GM12878 (cell line): Measurements from ENCODE around the gene SCN8A. TPM values are rescaled to one million over a fixed set of nuclear protein-coding genes. Genes with fewer than 3 reads are reported as not detected.

Source experiments
- ATAC-seq: fragments of 200-7000 bp; cut with Tn5 transposase; 3 replicates; pipeline ENCODE4 v1.9.1; 2020; ENCODE audit warnings: mild to moderate bottlenecking, moderate library complexity
- BruUV-seq: library from RNA; stranded (reverse); fragments of 400-500 nt; replicated peaks from 2 replicates; lab custom pipeline; 2021; lab: Mats Ljungman, UMichigan
- CTCF ChIA-PET: fragments of 300-600 bp; sonication (Branson Sonifier 250); formaldehyde crosslinking; extraction: SDS; loops from one replicate; lab custom pipeline; 2021; ENCODE audit warnings: inconsistent platforms; lab: Yijun Ruan, JAX
- POLR2A ChIA-PET: fragments of 350-600 bp; formaldehyde crosslinking; extraction: SDS; loops from one replicate; lab custom pipeline; 2021; ENCODE audit warnings: inconsistent platforms; lab: Charles Lee
- RAD21 ChIA-PET: fragments of 300-600 bp; sonication (Branson Sonifier 250); formaldehyde crosslinking; loops from one replicate; lab custom pipeline; 2023; ENCODE audit warnings: antibody characterized with exemption; ENCODE audit not compliant: unreplicated experiment; lab: Charles Lee
- SMC1A ChIA-PET: fragments of 300-600 bp; sonication (Branson Sonifier 250); formaldehyde crosslinking; loops from one replicate; lab custom pipeline; 2023; ENCODE audit not compliant: unreplicated experiment, uncharacterized antibody; lab: Charles Lee
- DNase-seq: peaks from one replicate; pipeline ENCODE4 v3.0.0-alpha.2; 2011; ENCODE audit warnings: low read depth, low spot score
- FAIRE-seq: peaks from 3 replicates; lab custom pipeline; 2011; peaks lifted over from hg19 to GRCh38; lab: Jason Lieb, UNC
- H2AFZ ChIP-seq: 2 replicates; pipeline ENCODE4 v1.6.0; 2011; ENCODE audit warnings: low read depth, low read length, control low read depth; ENCODE audit not compliant: control insufficient read depth
- H3K27ac ChIP-seq: 2 replicates; pipeline ENCODE4 v1.5.1; 2011; ENCODE audit warnings: control low read depth; ENCODE audit not compliant: control insufficient read depth, insufficient read depth
- H3K27me3 ChIP-seq, 2 experiments: replicated peaks in 1 of 2; 2 replicates each; pipeline versions ENCODE4 v1.6.0 to v1.6.1; 2011; ENCODE audit warnings: low read length in 1 of 2; ENCODE audit not compliant: control insufficient read depth in 2 of 2, insufficient read depth in 2 of 2
- H3K36me3 ChIP-seq, 2 experiments: 2 replicates each; pipeline ENCODE4 v1.5.1; 2011; ENCODE audit warnings: low read length in 1 of 2; ENCODE audit not compliant: control insufficient read depth in 2 of 2, insufficient read depth in 2 of 2
- H3K4me1 ChIP-seq: 2 replicates; pipeline ENCODE4 v1.6.1; 2011; ENCODE audit warnings: mild to moderate bottlenecking, low read length, moderate library complexity, mixed read lengths; ENCODE audit not compliant: control insufficient read depth, insufficient read depth
- H3K4me2 ChIP-seq: 2 replicates; pipeline ENCODE4 v1.6.0; 2011; ENCODE audit warnings: control low read depth; ENCODE audit not compliant: control insufficient read depth, insufficient read depth
- H3K4me3 ChIP-seq: fragments of 200-600 bp; sonication (generic); 2 replicates; pipeline ENCODE4 v1.5.1; 2016
- H3K79me2 ChIP-seq: 2 replicates; pipeline ENCODE4 v1.6.0; 2011; ENCODE audit warnings: low read length; ENCODE audit not compliant: control insufficient read depth, insufficient read depth
- H3K9ac ChIP-seq: 2 replicates; pipeline ENCODE4 v1.8.0; 2011; ENCODE audit warnings: low read length, control low read depth, mixed read lengths; ENCODE audit not compliant: control insufficient read depth, insufficient read depth
- H3K9me3 ChIP-seq: replicated peaks from 3 replicates; pipeline ENCODE4 v1.5.1; 2011; ENCODE audit warnings: mild to moderate bottlenecking, low read length; ENCODE audit not compliant: control insufficient read depth, insufficient read depth
- H4K20me1 ChIP-seq: 2 replicates; pipeline ENCODE4 v1.6.0; 2011; ENCODE audit not compliant: control insufficient read depth, insufficient read depth
- ASH2L ChIP-seq: fragments of 300-600, 200-600 bp; sonication (generic); IDR thresholded peaks from 2 replicates; pipeline ENCODE4 v1.6.1; 2017; ENCODE audit warnings: low read depth, mild to moderate bottlenecking, borderline replicate concordance
- CREM ChIP-seq: IDR thresholded peaks from 2 replicates; pipeline ENCODE4 v1.6.1; 2014; ENCODE audit warnings: antibody characterized with exemption, low read depth
- ETV6 ChIP-seq, 2 experiments: fragments of 450-650 bp in 1 of 2; IDR thresholded peaks in 1 of 2; conservative IDR thresholded peaks in 1 of 2; 2 replicates each; pipeline ENCODE4 v1.6.1; 2014; ENCODE audit warnings: antibody characterized with exemption in 1 of 2, borderline replicate concordance in 1 of 2, low read depth in 1 of 2, mild to moderate bottlenecking in 1 of 2, moderate library complexity in 1 of 2
- GATAD2B ChIP-seq: fragments of 450-650 bp; conservative IDR thresholded peaks from 2 replicates; pipeline ENCODE4 v1.6.1; 2017; ENCODE audit warnings: low read depth, mild to moderate bottlenecking, moderate library complexity
- KDM1A ChIP-seq: fragments of 200-600 bp; sonication (generic); IDR thresholded peaks from 2 replicates; pipeline ENCODE4 v1.6.1; 2016; ENCODE audit warnings: borderline replicate concordance
- RBBP5 ChIP-seq: fragments of 200-600 bp; sonication (generic); conservative IDR thresholded peaks from 2 replicates; pipeline ENCODE4 v1.6.1; 2016
- RCOR1 ChIP-seq: conservative IDR thresholded peaks from 2 replicates; pipeline ENCODE4 v1.6.1; 2012; ENCODE audit warnings: low read depth, low read length, improper control_type of control experiment
- STAT1 ChIP-seq: fragments of 450-650 bp; conservative IDR thresholded peaks from 2 replicates; pipeline ENCODE4 v1.6.1; 2014; ENCODE audit warnings: antibody characterized with exemption, mild to moderate bottlenecking
- SUPT20H ChIP-seq: IDR thresholded peaks from 2 replicates; pipeline ENCODE4 v1.6.1; 2011; ENCODE audit warnings: low read depth, mild to moderate bottlenecking, low read length, moderate library complexity, borderline replicate concordance; ENCODE audit not compliant: control insufficient read depth
- WGBS: methylation state at CpG from one replicate; pipeline ENCODE4 v1.1.6; 2016; ENCODE audit warnings: low lambda C conversion rate; ENCODE audit not compliant: insufficient replicate concordance, insufficient coverage; ENCODE audit errors: missing lambda C conversion rate; 5-methylcytosine and 5-hydroxymethylcytosine counted together
- in situ Hi-C: fragments of 300-500 bp; cut with MboI; formaldehyde crosslinking; loops from 9 replicates; pipeline ENCODE4 v1.14.3; 2018; ENCODE audit warnings: mixed read lengths
- intact Hi-C: fragments of 100-400 bp; cut with micrococcal nuclease; formaldehyde crosslinking; loops from one replicate; pipeline ENCODE4 v1.14.2; 2022; ENCODE audit not compliant: unreplicated experiment
- polyA plus RNA-seq, 11 experiments: library from polyadenylated mRNA; depleted of rRNA in 4 of 11; unstranded in 6 of 11; stranded (reverse) in 5 of 11; fragments of >200 nt; fragmentation: Nextera tagmentation in 4 of 11; fragmentation: Illumina TruSeq in 1 of 11; extraction: Ambion mirVana in 4 of 11; extraction: Trizol in 1 of 11; gene quantifications; 1 replicate in 1 of 11; 2 replicates in 10 of 11; pipeline versions ENCODE4 v1.2.1 to v1.2.3, GENCODE V29; 2011 to 2016; ENCODE audit warnings: inconsistent platforms in 2 of 11, missing spikeins in 2 of 11, low read depth in 1 of 11
- total RNA-seq, 4 experiments: library from RNA; depleted of rRNA in 3 of 4; stranded (reverse); fragments of >200 nt in 3 of 4; fragmentation: Illumina TruSeq in 1 of 4; extraction: Trizol in 1 of 4; gene quantifications; 2 replicates each; pipeline versions ENCODE4 v1.2.1 to v1.2.3, GENCODE V29; 2013 to 2021
- TF ChIP-seq, protein P1 (sequence below): fragments of 450-650 bp; IDR thresholded peaks from 2 replicates; pipeline ENCODE4 v1.6.1; 2017; ENCODE audit warnings: mild to moderate bottlenecking, moderate library complexity
- TF ChIP-seq, protein P2 (sequence below): IDR thresholded peaks from 2 replicates; pipeline ENCODE4 v1.6.1; 2012; ENCODE audit warnings: low read depth, low read length, improper control_type of control experiment

Gene SCN8A
- total and polyA plus RNA-seq, 10 of the 15 experiments (the other 5 are each of a cell fraction or from before 2014, with no cell fraction given): 0.02 to 0.23 (median 0.06) TPM; not detected in 2

DNA sequence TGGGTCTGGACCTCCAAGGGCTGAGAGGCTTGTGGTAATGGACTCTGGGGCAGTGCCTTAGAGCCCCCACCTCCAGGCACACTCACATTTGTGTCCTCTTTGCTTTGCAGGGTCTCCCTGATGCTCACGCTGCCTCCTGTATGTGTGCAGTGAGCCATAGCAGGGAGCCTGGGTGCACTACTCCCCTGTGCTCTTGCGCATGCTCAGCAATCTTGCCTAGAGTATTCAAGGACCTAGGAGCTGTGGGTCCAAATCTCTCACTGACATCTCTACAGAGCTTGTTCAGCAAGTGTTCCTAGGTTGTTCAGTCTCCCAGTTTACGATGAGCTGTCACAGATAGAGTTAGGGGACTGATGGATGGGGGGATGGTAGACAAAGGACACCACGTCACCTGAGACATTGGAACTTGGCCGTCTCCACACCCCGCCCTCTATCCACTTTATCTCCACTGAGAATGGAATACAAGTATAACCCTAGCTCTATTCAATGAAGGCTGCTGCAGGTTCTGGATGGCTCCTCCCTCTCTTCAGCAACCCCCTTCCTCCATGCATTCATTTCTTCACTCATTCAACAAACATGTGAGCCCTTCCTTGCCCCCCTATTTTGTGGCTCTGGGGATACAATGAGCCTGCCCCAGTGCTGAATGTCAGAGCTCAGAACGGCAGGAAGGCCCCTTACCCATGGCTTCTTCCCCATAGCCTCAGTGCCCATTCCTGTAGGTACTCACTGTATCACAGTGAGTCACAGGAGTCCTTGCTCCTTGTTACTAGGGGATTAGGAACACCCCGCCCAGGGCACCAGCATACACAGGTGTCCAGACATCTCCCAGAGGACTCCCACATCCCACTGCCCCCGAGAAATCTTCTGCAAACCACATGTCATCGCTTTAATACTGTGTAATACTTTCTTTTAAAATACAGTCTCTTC lies 226.3 kb downstream of the SCN8A start:
- RAD21 ChIA-PET: interaction anchor here (0.6 kb wide), 1 partner anchor 97 kb away, joined by 3 read pairs; no protein-coding TSS in a partner anchor
- FAIRE-seq: no peak
- SMC1A ChIA-PET: no interaction called here
- WGBS: 20% methylated on average over 10 of the region's 10 CpGs
- in situ Hi-C loops: no loop called here
- no peak for TF ChIP-seq ASH2L
- TF ChIP-seq RCOR1: no peak
- TF ChIP-seq KDM1A: no peak
- no peak for TF ChIP-seq CREM
- no peak for TF ChIP-seq GATAD2B
- no peak for TF ChIP-seq RBBP5
- TF ChIP-seq ETV6 (conservative IDR thresholded peaks at IDR 0.05 in 1 of 2, IDR thresholded peaks at IDR 0.05 in 1 of 2; ENCODE audit: borderline replicate concordance in 1 of 2, low read depth in 1 of 2): no peak
- TF ChIP-seq, protein P1, sequence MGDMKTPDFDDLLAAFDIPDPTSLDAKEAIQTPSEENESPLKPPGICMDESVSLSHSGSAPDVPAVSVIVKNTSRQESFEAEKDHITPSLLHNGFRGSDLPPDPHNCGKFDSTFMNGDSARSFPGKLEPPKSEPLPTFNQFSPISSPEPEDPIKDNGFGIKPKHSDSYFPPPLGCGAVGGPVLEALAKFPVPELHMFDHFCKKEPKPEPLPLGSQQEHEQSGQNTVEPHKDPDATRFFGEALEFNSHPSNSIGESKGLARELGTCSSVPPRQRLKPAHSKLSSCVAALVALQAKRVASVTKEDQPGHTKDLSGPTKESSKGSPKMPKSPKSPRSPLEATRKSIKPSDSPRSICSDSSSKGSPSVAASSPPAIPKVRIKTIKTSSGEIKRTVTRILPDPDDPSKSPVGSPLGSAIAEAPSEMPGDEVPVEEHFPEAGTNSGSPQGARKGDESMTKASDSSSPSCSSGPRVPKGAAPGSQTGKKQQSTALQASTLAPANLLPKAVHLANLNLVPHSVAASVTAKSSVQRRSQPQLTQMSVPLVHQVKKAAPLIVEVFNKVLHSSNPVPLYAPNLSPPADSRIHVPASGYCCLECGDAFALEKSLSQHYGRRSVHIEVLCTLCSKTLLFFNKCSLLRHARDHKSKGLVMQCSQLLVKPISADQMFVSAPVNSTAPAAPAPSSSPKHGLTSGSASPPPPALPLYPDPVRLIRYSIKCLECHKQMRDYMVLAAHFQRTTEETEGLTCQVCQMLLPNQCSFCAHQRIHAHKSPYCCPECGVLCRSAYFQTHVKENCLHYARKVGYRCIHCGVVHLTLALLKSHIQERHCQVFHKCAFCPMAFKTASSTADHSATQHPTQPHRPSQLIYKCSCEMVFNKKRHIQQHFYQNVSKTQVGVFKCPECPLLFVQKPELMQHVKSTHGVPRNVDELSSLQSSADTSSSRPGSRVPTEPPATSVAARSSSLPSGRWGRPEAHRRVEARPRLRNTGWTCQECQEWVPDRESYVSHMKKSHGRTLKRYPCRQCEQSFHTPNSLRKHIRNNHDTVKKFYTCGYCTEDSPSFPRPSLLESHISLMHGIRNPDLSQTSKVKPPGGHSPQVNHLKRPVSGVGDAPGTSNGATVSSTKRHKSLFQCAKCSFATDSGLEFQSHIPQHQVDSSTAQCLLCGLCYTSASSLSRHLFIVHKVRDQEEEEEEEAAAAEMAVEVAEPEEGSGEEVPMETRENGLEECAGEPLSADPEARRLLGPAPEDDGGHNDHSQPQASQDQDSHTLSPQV: no peak
- TF ChIP-seq STAT1: no peak
- no peak for TF ChIP-seq SUPT20H
- TF ChIP-seq, protein P2, sequence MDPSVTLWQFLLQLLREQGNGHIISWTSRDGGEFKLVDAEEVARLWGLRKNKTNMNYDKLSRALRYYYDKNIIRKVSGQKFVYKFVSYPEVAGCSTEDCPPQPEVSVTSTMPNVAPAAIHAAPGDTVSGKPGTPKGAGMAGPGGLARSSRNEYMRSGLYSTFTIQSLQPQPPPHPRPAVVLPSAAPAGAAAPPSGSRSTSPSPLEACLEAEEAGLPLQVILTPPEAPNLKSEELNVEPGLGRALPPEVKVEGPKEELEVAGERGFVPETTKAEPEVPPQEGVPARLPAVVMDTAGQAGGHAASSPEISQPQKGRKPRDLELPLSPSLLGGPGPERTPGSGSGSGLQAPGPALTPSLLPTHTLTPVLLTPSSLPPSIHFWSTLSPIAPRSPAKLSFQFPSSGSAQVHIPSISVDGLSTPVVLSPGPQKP: no peak
- TF ChIP-seq, all 136 proteins: peak for 0
- Histone ChIP-seq H4K20me1 (no peaks in the 10 kb centered on the region), H3K36me3 (no peaks in the 10 kb centered on the region), H2AFZ (no peak overlapping the region), H3K79me2 (no peaks in the 10 kb centered on the region), H3K4me3 (no peak overlapping the region), H3K27me3 (peaks cover 6 to 16% of the 10 kb centered on the region in 2 experiments), H3K9me3 (no peaks in the 10 kb centered on the region), H3K9ac (no peak overlapping the region), H3K27ac (no peak overlapping the region), H3K4me1 (no peaks in the 10 kb centered on the region), H3K4me2 (no peak overlapping the region)
- BruUV-seq: no TSS peak
- no peak for DNase-seq
- POLR2A ChIA-PET: no interaction called here
- CTCF ChIA-PET: no interaction called here
- intact Hi-C loops: no loop called here
- ATAC-seq: no peak
